Activated CD4-positive, alpha-beta T cell treated with anti-CD3 and anti-CD28 coated beads for 24 hours (primary cell): ENCODE results near the gene NSUN7.

Experiments used
- DNase-seq, 2 donors: peaks; one replicate each; pipeline ENCODE4 v3.0.0-alpha.2; 2020; ENCODE audit warnings: low read depth in 2 of 2

NSUN7 gene

GRCh38 chr4:40736910-40737309, 12.8 kb upstream of the NSUN7 start:
- DNase-seq: no peak

GRCh38 chr4:40737879-40738278, 11.9 kb upstream of the NSUN7 start:
- no peak for DNase-seq

GRCh38 chr4:40739347-40739746, 10.4 kb upstream of the NSUN7 start:
- no peak for DNase-seq

GRCh38 chr4:40744218-40744617, 5.5 kb upstream of the NSUN7 start:
- no peak for DNase-seq

GRCh38 chr4:40745285-40745984, 4.3 kb upstream of the NSUN7 start:
- DNase-seq: no peak

- no peak for DNase-seq
Observed at GRCh38 chr4:40747207-40747835, 2.4 kb upstream of the NSUN7 start.

- DNase-seq: no peak
Observed at GRCh38 chr4:40750461-40751258, 905 bp downstream of the NSUN7 start.

GRCh38 chr4:40755616-40756015, 5.9 kb downstream of the NSUN7 start:
- DNase-seq: no peak

- DNase-seq: peak in 1 of 2 donors; percentile 5
Observed at GRCh38 chr4:40763228-40763716, 13.5 kb downstream of the NSUN7 start.

- no peak for DNase-seq
Observed at GRCh38 chr4:40769266-40769665, 19.5 kb downstream of the NSUN7 start.

GRCh38 chr4:40778090-40778489, 28.3 kb downstream of the NSUN7 start:
- no peak for DNase-seq

GRCh38 chr4:40782876-40783275, 33.1 kb downstream of the NSUN7 start:
- DNase-seq: no peak

GRCh38 chr4:40785727-40786126, 36.0 kb downstream of the NSUN7 start:
- DNase-seq: no peak

GRCh38 chr4:40788331-40788730, 38.6 kb downstream of the NSUN7 start:
- DNase-seq: no peak

- DNase-seq: no peak
Observed at GRCh38 chr4:40789031-40789430, 39.3 kb downstream of the NSUN7 start.

GRCh38 chr4:40789771-40790170, 40.0 kb downstream of the NSUN7 start:
- DNase-seq: no peak

GRCh38 chr4:40800064-40800463, 50.3 kb downstream of the NSUN7 start:
- no peak for DNase-seq

GRCh38 chr4:40804598-40804997, 54.8 kb downstream of the NSUN7 start:
- DNase-seq: no peak

GRCh38 chr4:40808926-40809457, 59.2 kb downstream of the NSUN7 start:
- DNase-seq: no peak

- no peak for DNase-seq
Observed at GRCh38 chr4:40811956-40812355, 62.2 kb downstream of the NSUN7 start.

GRCh38 chr4:40812386-40812785, 62.6 kb downstream of the NSUN7 start:
- no peak for DNase-seq

GRCh38 chr4:40812856-40813255, 63.1 kb downstream of the NSUN7 start:
- no peak for DNase-seq
